Testis (tissue), 2 donors: Measurements from ENCODE around the gene RASSF8.

Experiments
- CTCF ChIP-seq, 3 experiments: fragments of 450-650 bp in 2 of 3; fragments of 200-600 bp in 1 of 3; sonication (generic) in 1 of 3; IDR thresholded peaks; one replicate each; pipeline ENCODE4 v1.5.1; 2016 to 2019; ENCODE audit warnings: antibody characterized with exemption in 3 of 3, mild to moderate bottlenecking in 2 of 3, moderate library complexity in 1 of 3
- POLR2A ChIP-seq: fragments of 450-650 bp; IDR thresholded peaks from one replicate; pipeline ENCODE4 v1.6.1; 2017; ENCODE audit warnings: antibody characterized with exemption, mild to moderate bottlenecking, moderate library complexity

DNA sequence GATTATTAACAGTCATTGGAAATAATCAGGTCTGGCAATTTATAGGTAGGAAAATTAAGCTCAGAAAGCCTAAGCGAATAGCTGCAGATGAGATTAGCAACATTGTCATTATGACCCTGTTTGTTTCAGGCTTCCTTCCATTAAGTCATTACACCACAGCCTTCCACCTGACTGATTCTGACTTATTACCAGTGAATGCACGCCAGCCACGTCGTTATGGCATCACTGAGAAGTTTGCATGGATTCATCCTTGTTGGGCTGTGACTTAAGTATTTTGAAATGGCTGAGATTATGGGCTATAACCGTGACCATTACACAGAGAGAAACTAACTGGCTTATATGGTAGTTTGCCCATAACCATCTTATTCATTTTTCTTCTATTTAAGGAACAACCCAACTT lies 18.6 kb downstream of the RASSF8 start:
- TF ChIP-seq CTCF (IDR thresholded peaks at IDR 0.05) (no peak), POLR2A (no peak)
